Amniotic epithelial cell (primary cell): Measurements from ENCODE around the gene MOB3A.

Source experiments
- DNase-seq: peaks from one replicate; pipeline ENCODE4 v3.0.0-alpha.2; 2010; ENCODE audit warnings: low read depth

Gene MOB3A

GRCh38 chr19:2123682-2124387 is 27.7 kb upstream of the MOB3A start:
- DNase-seq: peak; percentile 20

DNA sequence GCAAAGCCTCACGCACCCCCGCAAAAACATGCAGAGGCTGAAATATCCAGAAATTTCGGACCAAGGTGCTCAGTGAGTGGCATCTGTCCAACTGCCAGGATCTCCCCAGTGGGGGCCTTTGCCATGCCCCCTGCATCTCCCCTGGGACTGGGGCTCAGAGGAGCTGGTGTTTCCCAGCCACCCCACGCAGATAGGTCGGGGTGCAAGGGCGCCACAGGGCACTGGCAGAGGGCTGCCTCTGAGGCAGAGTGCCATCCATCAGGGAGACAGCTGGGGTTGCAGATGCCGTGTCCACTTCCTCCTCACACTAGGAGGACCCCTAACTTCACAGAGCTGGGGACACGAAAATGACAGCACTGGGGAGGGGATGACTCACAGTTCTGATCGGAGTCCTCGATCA is 26.9 kb upstream of the MOB3A start:
- no peak for DNase-seq

DNA sequence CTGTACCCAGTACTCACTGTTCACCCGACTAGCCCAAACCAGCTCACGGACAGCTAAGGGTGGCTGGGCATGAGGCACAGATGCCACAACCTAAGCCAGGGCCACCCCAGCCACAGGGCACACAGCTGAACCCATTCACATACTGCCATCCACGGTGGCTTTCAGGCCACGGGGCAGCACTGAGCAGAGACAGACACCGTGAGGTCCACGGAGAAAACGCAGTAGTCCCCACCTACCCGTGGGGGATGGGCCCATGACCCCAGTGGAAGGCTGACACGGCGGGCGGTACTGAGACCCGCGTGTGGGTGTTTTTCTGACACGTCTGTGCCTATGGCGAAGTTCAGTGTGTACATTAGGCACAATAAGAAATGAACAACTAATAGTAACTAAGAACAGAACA is 26.1 kb upstream of the MOB3A start:
- DNase-seq: no peak

DNA sequence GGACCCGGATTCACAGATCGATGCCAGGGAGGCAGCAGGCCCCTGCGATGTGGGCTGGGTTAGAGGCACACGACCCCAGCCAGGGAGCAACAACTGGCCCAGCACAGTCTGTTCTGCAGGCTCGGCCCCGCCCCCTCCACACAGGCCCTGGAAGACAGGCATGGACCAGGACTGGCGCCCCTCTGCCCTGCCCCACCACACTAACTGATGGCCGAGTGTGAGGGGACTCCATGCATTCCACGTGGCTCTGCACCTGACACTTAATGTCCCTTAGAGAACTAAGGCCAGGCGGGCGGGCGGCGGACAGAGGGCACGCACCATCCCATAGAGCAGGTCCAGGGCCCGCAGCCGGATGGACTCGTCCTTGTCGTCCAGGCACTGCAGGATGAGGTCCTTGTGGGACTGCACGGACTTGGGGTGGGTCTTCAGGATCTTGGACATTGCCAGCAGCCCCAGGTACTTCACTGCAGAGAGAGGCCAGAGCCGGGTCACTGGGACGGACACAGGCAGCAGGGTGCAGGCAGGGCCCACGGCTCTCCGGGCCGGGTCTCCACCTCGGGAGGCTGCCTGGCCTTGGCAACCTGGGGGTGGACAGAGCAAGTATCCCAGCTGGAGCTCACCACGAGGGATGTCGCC is 25.4 kb upstream of the MOB3A start:
- no peak for DNase-seq

GRCh38 chr19:2120821-2121220 is 24.7 kb upstream of the MOB3A start:
- no peak for DNase-seq

DNA sequence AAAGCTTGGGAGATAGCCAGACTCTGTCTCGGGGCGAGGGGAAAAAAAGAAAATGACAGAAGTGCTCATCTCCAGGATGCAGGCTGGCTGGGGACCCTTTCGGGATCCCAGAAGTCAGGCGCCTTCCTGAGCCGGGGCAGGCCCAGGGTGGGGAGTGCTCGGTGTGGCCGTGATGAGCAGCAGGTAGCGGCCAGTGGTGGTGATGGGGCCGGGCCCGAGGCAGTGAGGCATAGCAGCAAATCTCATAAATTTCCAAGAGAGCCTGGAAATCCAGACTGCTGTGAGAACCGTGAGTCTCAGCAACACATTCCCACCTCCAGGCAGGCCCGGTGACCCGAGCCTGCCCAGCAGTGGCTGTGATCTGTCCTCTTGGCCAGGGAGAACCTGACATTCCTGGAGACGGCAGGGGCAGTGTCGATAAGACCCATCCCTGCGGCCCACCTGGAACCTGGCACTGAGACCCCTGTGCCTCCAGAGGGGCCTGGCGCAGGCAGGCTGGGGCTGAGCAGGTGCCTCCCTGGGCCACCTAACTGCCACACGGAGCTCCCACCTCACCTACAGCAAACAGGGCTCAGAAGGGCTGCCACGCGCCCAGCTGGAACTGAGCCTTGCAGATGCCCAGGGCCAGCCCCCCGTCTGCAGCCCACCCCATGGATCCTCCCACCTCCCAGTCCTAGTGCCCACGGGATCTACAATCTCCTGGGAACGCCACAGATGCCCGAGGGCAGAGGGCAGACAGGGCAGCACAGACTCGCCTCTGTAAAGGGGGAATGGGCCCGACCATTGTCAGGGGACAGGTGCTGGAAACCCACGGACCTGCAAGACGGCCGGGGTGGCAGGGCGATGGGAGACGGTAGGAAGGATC is 24.0 kb upstream of the MOB3A start:
- DNase-seq: no peak

DNA sequence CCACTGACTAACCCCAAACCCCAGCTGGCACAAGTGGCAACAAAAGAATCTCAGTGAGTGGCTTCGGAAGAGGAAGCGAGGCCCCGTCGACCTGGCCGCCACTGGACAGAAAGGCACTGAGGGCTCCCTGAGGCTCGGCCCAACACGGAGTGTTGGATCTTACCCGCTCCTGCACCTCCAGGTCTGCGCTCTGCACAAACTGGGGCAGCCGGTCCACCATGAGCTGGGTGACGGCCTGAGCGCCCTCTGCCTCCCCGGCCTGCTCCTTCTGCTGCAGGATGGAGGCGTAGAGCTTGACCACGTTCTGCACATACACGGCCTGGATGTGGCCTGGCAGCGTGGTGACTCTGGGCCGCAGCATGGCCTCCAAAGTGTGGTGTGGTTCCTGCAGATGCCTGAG is 22.3 kb upstream of the MOB3A start:
- DNase-seq: no peak

DNA sequence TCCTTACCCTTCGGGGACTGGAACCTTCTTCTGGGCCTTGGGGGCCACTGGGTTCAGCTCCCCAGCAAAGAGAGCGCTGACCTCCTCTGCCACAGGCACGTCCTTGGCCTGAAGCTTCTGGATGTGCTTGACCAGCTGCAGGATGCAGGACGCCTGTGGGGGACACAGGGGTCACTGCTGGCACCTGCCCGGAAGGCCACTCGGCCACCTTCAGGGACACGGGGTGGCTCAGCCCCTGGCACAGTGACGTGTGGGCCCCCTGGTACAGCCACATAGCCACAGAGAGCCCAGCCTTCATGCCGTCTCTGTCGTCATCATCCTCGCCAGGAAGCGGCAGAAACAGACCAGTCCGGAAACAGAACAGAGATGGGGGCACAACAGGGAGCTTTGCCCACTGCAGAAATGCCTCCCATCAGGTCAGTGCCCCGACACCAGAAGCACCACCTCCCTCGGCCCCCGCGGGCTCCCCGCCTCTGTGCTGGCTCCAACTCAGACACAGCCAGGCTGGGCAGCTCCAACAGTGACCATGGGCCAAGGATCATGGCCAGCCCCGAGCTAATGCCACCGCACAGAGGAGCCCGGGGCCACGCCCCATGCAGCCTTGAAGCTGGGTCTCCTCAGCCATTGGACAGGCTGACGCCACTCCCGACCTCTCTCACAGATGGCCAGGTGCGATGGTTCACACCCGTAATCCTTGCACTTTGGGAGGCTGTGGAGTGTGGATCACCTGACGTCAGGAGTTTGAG is 21.3 kb upstream of the MOB3A start:
- DNase-seq: no peak

DNA sequence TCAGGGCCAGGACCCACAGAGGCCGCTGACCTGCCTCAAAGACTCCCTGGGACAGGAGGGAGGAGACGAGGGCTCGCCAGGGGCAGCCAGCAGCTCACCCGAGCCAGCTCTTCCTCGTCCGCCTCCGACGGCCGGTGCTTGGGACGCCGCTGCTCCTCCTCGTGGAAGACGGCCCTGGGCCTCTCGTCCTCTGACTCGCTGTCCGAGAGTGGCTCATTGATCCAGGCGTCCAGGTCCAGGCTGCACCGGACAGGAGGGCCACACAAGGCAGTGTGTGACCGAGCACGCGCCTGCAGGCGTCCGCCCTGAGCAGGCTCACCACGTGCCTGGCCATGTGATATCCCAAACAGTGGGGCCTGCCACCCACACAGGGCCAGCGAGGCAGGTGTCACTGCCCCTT is 20.4 kb upstream of the MOB3A start:
- DNase-seq: no peak

DNA sequence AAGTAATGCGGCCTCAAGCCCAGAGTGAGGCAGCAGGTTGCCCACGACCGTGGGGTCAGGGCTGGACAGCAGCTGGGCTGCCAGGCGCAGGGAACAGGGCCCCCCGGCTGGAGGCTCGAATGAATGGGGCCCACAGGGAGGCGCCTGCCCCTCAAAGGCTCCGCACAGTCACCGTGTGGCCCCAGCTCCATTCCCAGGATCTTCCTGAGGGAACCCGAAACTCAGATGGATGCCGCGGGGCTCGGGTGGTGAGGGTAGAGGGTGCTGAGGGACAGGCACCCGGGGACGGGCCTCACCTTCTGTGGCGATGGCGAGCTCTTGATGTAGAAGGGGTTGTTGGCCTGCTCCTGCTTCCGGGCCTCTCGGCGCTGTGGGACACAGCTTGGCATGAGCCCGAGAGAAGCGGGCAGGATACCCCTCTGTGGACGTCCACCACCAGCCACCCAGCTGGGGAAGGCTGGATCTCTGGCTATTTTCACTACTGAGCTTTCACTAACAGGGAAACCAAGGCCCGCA is 19.8 kb upstream of the MOB3A start:
- DNase-seq: no peak

DNA sequence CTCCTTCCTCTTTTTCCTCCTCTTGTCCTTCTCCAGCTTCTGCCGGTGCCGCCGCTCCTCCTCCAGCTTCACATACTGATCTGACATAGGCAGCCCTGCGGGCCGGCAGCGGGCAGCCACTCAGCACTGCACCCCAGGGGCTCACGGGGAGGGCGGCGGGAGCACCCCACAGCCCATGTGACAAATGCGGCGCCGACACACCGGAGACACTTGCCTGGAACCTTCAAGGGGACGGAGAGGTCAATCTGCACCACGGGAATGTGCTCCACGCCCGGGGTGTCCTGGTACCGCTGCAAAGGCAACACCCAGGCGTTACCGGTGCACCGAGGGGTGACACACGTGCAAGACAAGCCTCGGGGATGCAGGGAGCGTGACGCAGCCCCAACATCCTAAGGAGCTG is 19.2 kb upstream of the MOB3A start:
- no peak for DNase-seq

- no peak for DNase-seq
Measured at GRCh38 chr19:2114821-2115220, 18.7 kb upstream of the MOB3A start.

GRCh38 chr19:2114218-2114617 is 18.1 kb upstream of the MOB3A start:
- no peak for DNase-seq

DNA sequence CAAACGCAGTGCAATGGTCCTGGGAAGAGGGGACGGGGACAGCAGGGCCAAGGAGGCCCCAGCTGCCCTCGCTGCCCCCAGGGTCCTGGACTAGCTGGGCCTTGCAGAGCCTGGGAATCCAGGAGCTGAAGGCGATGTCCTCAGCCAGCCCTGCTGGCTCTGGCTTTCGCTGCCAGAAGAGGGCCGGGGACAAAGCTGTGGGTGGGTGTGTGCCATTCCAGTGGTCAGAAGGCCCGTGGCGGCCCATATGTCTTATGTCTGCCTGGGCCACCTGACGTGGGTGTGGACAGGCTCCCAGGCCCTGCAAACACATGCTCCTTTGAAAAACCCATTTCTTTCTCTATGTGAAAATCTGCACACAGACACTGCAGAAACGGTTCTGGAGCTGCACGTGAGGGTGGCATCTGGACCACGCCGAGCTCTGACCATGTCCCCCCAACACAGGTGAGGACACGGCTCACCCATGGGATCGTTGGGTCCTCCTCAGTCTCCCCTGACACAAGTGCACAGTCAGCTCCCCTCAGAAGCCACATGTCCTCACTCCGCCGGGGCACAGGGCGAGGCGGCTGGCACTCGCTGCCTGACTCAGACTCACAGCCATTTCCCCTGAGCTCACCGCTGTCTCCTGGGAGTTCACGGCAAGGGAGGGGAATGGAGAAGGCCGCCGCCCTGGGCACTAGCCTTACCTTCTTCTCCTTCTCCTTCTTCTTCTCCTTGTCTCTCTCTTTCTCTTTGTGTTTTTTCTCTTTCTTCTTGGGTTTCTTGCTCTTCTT is 17.5 kb upstream of the MOB3A start:
- no peak for DNase-seq

DNA sequence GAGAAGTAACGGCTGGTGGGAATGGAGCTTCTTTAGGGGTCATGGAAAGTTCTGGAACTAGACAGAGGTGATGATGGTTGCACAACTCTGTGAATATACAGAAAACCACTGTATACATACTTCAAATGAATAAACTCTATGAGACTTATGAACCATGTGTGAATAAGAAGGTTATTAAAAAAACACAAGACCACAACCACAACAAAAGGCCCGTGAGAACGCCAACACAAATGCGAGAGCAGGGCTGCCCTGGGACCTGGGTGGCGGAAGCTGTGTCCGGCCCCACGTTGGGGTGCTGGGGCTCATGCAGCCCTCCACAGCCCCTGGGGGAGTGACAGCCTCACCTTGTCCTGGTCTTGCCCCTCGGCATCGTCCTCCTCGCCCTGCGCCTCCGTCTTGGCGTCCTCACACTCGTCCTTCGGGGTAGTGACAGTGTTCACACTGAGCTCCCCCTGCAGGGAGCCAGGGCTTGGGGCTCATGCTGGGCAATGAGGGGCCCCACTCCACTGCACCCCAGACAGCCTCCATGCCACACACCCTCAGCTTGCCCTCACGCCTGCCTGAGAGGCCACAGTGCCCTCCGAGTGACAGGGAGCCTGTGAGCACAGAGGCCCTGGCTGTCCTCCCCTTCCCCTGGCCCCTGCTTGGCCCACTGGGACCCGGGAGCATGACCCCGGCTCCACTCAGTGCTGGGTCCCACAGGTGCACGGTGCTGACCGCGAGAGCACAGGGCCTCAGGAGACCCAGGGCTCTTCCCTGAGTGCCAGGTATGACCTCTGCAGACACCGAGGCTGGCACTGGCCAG is 16.6 kb upstream of the MOB3A start:
- no peak for DNase-seq

GRCh38 chr19:2111886-2112285 is 15.8 kb upstream of the MOB3A start:
- no peak for DNase-seq

DNA sequence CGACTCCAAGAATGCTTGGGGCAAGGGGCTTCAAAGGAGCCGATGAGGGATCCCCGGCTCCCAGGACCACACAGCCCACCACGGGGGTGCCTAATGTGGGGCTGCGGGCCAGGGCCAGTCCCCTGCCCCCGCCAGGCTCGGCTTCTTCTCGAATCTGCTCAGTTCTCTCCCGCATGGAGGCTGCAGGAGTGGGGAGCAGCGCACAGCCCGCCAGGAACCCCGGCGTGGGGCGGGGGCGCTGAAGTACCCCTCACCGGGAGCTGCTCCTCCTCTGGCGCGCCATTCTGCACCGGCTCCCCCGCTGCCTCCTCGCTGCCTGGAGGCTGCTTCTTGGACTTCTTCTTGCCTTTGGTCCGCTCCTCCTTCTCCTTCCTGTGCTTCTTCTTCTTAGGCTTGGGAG is 15.3 kb upstream of the MOB3A start:
- DNase-seq: no peak

GRCh38 chr19:2110822-2111221 is 14.7 kb upstream of the MOB3A start:
- no peak for DNase-seq

DNA sequence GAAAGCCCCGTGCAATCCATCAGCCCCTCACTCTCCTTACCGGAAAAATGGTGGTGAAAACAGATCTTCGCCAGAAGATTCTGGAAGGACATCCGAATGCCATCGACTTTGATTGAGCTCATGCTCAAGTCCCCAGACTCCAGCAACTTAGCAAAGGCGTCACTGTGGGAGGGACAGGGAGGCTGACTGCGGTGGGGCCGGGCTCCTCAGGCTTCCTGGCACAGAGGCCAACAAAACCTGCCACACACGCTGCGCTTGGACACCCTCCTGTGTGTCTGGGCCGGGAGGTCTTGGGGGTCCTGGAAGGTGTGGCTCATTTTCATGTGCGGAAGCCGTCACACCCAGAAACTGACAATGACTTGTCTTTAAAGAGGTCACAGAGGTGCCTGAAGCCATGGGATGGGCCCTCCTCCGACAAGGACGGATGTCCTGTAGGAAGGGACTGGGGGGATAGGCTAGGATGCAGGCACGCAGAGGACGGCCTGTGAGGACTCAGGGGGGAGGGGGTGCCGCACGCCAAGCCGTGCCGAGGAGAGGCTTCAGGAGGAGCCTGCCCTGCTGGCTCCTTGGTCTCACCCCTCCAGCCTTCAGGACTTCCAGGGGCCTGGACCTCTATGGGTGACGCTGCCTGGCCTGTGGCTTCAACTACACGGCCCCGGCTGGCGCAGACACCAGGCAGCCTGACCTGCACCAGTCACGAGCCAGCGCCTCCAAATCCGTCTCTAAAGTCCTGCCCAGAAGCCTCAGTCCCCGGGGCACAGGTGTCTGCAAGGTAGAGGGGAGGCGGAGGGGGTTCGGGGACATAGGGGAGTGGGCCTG is 13.1 kb upstream of the MOB3A start:
- DNase-seq: no peak
